ES-I3 (cell line): ENCODE results near the gene TIMM17B.

ENCODE experiments used
- H3K36me3 ChIP-seq: 2 replicates; pipeline ENCODE4 v1.6.1; 2013; ENCODE audit warnings: mild to moderate bottlenecking, low read length, control low read depth, moderate library complexity; ENCODE audit not compliant: insufficient read depth
- H3K4me1 ChIP-seq: 2 replicates; pipeline ENCODE4 v1.6.1; 2013; ENCODE audit warnings: mild to moderate bottlenecking, control low read depth, low read length; ENCODE audit not compliant: insufficient read depth
- H3K9ac ChIP-seq: 2 replicates; pipeline ENCODE4 v1.6.1; 2013; ENCODE audit warnings: low read depth, mild to moderate bottlenecking, low read length, moderate library complexity
- H3K9me3 ChIP-seq: 2 replicates; pipeline ENCODE4 v1.6.1; 2013; ENCODE audit warnings: mild to moderate bottlenecking, low read length, moderate library complexity; ENCODE audit not compliant: control insufficient read depth, insufficient read depth

TIMM17B gene

DNA sequence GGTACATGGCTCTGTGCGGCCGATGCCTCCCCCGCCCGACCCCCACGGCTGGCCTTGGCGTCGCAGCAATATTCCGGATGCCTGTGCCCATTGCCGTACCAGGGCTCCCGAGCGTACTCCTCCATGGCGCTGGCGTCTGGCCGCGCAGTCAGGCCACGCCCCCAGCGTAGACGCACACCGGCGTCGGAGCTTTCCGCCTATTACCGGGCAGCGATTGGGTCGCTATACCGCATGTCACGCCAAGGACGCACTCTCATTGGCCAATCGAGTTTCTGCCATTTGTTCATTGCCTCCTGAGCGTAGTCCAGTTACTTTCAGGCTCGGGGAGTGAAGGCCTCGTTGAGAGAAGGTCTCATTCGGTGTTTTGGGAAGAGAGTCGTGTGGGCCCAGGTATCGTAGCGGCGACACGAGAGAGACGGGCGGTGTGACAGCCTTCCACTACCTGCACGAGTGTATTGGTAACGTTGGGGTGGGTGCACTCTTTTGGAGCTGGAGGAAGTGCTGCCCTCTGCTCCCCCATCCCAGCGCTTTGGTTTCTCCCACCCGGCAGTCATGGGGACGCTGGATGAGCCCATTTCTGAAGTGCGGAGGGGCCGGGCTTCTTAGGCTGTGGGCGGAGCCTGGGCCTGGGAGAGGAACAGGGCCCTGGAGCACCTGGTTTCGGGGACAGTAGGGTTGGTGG is at the start of gene TIMM17B, which contains the start of gene PQBP1:
Gene TIMM17B (minus strand): TSS at position 144 of the 682 bp plus-strand sequence. CDS start 19 bp downstream, at position 125.
Gene PQBP1 (plus strand): TSS at position 306 of the 682 bp plus-strand sequence. CDS start 580 bp downstream, outside the sequence.
- no peaks in the 10 kb centered on the region for H3K9me3 ChIP-seq
- peak within 1 kb of the TSS; percentile 90 for H3K9ac ChIP-seq
- peaks cover 5% of the 10 kb centered on the region; the same call in 1 of the 2 replicates for H3K36me3 ChIP-seq
- no peaks in the 10 kb centered on the region for H3K4me1 ChIP-seq

DNA sequence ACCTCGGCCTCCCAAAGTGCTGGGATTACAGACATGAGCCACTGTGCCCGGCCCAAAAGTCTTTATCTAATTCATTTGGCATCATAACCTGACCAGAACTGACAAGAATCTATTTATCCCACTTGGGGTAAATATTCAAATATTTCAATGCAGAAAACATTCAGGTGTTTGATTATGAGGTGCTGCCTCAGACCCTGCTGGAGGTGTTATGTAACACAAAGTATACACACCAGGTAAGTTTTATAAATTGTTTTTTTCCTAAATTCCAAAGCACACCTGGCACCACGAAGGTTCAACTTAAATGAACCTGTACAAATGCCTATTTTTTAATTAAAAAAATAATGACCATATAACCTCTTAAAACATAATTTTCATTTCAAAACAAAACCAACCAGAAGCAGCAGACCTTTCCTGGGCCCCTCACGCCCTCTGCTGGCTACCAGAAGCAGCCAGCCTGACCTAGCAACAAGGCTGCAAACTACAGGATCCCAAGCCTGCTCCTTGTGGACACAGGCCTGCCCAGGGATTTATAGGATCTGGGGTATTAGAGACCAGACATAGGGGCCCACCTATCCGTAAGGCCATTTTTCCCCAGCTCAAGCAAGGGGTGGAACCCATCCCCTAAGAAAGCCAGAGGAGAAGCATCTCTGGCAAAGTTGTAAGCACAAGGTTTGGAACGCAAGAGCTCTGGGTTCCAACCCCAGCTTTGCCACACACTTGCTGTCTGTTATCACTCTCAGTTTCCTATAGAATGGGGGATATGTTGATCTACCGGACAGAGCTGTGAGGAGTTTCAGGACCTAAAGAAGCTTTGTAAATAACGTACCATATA is 48.2 kb upstream of the TIMM17B start:
- H3K9me3 ChIP-seq, result no peaks in the 10 kb centered on the region; the same call in 1 of the 2 replicates
- H3K4me1 ChIP-seq, result peaks cover 10% of the 10 kb centered on the region
- no peak overlapping the region for H3K9ac ChIP-seq
- no peaks in the 10 kb centered on the region for H3K36me3 ChIP-seq

GRCh38 chrX:48942895-48943294 is 45.3 kb upstream of the TIMM17B start:
- Histone ChIP-seq H3K9me3 (no peaks in the 10 kb centered on the region; the same call in 1 of the 2 replicates), H3K9ac (no peak overlapping the region), H3K36me3 (no peaks in the 10 kb centered on the region), H3K4me1 (peaks cover 10% of the 10 kb centered on the region)

GRCh38 chrX:48940404-48940955 is 42.9 kb upstream of the TIMM17B start:
- H3K36me3 ChIP-seq, result no peaks in the 10 kb centered on the region; the same call in 1 of the 2 replicates
- no peak overlapping the region for H3K9ac ChIP-seq
- no peaks in the 10 kb centered on the region for H3K9me3 ChIP-seq
- peaks cover 18% of the 10 kb centered on the region for H3K4me1 ChIP-seq

DNA sequence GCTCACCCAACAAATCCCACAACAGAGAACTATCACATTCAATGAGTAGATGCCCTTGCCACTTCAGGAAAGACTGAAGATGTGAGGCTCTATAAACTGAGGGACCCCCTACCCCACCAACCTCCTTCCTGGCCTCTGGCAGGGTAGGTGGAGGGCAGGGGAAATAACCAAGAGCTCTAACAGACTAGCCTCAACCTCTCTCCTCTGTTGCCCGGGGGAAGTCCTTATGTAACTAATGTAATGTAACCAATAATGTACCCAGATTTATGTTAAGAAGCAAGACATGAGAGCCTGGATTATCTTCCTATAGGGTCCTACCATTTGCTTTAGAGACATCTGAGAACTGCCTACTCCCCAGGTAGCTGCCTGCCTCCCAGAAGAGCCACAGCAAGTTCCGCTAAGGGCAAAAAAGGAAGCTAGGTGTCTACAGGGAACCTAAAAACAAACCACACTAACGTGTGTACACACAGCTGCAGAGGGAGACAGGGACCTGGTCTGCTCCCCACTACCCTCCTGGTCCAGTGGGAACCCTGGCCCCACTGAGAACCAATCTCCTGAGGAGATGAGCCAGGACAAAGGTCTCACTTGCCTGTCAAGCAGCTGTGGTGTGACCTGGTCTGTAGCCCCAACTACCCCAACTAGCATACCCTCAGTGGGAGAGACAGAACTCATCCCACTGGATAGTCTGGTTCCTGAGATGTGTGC is 42.1 kb upstream of the TIMM17B start:
- Histone ChIP-seq H3K36me3 (no peaks in the 10 kb centered on the region; the same call in 1 of the 2 replicates), H3K4me1 (peaks cover 18% of the 10 kb centered on the region), H3K9me3 (no peaks in the 10 kb centered on the region), H3K9ac (no peak overlapping the region)

DNA sequence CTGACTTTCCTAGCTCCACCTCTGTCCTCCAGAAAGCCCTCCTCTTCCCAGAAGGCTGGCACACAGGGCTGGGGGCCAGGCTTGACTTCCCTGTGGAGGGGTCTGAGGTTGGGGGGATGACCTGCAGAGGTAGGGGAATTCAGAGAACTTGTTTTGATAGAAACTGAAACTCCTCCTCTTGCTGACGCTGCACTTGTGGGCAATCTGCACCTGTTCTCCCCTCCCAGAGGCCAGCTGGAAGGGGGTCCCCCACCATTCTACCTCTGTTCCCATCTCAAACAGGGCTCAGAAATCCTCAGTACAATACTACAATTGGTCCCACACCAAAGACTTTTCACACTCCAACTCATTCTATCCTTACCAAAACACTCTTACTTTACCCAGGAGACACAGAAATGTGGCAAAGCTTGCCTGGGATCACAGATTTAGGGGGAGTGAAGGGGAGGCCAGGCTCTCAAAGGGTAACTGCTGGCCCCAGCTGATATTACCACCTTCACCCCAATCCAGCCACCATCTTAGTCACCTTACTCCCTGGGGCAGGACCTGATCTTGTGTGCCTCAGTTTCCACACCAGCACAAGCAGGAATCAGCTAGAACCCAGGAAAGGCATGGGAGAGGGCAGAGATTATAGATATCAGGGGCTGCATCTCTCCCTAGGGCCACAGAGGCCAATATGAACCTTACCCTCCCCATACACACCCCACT is 41.3 kb upstream of the TIMM17B start:
- H3K9ac ChIP-seq, result no peak overlapping the region
- H3K4me1 ChIP-seq, result peaks cover 18% of the 10 kb centered on the region
- no peaks in the 10 kb centered on the region for H3K9me3 ChIP-seq
- peaks cover 3% of the 10 kb centered on the region for H3K36me3 ChIP-seq

DNA sequence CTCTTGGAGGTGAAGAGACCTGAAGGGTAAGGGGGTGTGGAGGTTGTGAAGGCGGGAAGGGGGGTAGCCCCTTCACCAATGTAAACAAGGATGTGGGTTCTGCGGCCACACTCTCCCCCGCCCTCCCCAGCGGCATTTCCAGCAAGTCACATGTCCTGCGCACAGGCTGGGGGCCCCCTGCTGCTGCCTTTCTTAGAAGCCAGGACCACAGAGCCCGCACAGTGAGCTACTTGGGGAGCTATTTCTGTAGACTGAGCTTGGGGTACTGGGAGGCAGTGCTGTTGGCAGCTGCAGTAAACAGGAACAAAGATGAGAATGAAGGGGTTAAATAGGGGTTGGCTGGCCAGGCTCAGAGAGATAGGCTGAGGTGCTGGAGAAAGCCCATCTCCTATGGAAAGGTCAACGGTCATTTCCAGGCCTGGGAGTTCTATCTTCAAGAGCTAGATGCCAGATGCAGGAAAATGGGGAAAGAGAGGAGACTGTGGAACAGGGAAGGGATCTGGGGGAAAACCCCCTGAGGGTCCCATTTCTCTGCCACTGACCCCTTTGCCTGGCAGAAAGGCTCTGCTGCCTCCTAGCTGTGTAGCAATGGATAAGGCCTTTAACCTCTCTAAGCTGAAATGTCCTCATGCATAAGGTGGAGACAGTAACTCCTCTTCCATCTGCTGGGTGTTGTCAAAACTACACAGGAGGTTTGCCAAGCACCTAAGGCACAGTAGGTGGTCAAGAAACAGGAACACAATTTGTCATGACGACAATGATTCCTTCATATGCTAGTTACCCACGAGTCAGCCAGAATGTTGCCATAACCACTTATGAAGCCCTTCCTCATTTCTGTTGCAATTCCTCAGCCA is 39.7 kb upstream of the TIMM17B start:
- Histone ChIP-seq H3K4me1 (peaks cover 18% of the 10 kb centered on the region), H3K9me3 (no peaks in the 10 kb centered on the region), H3K9ac (peak overlapping the region; percentile 17; the same call in 1 of the 2 replicates), H3K36me3 (peaks cover 6% of the 10 kb centered on the region)

GRCh38 chrX:48936429-48937053 is 39.0 kb upstream of the TIMM17B start:
- H3K9ac ChIP-seq, result peak overlapping the region; percentile 17; the same call in 1 of the 2 replicates

GRCh38 chrX:48935301-48935670 is 37.7 kb upstream of the TIMM17B start:
- Histone ChIP-seq H3K9ac (no peak overlapping the region), H3K4me1 (peaks cover 12% of the 10 kb centered on the region), H3K9me3 (no peaks in the 10 kb centered on the region), H3K36me3 (peaks cover 6% of the 10 kb centered on the region)

More at GRCh38 chrX:48936429-48937053, 39.0 kb upstream of the TIMM17B start:
- H3K4me1 ChIP-seq, result peaks cover 13% of the 10 kb centered on the region
- peaks cover 6% of the 10 kb centered on the region for H3K36me3 ChIP-seq
- no peaks in the 10 kb centered on the region for H3K9me3 ChIP-seq

- Histone ChIP-seq H3K36me3 (peaks cover 6% of the 10 kb centered on the region), H3K9ac (no peak overlapping the region), H3K4me1 (peaks cover 12% of the 10 kb centered on the region), H3K9me3 (no peaks in the 10 kb centered on the region)
These were observed 37.2 kb upstream of the TIMM17B start for GRCh38 chrX:48934581-48935300.

- Histone ChIP-seq H3K9ac (no peak overlapping the region), H3K36me3 (peaks cover 6% of the 10 kb centered on the region), H3K9me3 (no peaks in the 10 kb centered on the region; the same call in 1 of the 2 replicates), H3K4me1 (peaks cover 12% of the 10 kb centered on the region)
These were observed 36.2 kb upstream of the TIMM17B start for GRCh38 chrX:48933757-48934156.

DNA sequence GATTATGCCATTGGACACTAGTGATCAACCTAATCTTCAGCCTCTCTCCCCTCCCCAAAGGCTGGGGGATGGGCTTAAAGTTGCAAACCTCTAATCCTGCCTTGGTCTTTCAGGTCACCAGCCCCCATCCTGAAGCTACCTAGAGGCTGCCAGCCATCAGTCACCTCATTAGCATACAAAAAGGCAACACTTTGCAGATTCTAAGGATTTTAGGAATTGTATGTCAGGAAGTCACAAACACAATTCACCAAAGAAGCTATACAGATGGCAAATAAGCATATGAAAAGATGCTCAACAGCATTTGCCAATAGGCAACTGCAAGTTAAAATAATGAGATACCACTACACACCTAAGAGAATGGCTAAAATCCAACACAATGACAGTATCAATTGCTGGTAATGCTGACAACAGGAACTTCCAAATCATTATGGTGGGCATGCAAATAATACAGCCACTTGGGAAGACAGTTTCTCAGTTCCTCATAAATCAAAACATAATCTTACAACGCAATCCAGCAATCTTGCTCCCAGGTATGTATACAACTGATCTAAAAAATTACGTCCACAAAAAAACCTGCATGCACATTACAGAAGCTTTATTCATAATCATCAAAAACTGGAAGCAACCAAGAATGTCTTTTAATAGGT is 30.3 kb upstream of the TIMM17B start:
- H3K9ac ChIP-seq, result peak overlapping the region; percentile 41
- no peaks in the 10 kb centered on the region; the same call in 1 of the 2 replicates for H3K9me3 ChIP-seq
- H3K4me1 ChIP-seq, result peaks cover 19% of the 10 kb centered on the region
- H3K36me3 ChIP-seq, result peaks cover 8% of the 10 kb centered on the region
